ENCODE data around the gene NOL6.

GRCh38 chr9:33517373-33517772 lies 43.6 kb upstream of the NOL6 start:
- TF ChIP-seq CTCF (conservative IDR thresholded peaks at IDR 0.05) (peak; percentile 79), ZFX (IDR thresholded peaks at IDR 0.05) (no peak)
